Measurements from ENCODE around the gene MLH3.

Gene MLH3

DNA sequence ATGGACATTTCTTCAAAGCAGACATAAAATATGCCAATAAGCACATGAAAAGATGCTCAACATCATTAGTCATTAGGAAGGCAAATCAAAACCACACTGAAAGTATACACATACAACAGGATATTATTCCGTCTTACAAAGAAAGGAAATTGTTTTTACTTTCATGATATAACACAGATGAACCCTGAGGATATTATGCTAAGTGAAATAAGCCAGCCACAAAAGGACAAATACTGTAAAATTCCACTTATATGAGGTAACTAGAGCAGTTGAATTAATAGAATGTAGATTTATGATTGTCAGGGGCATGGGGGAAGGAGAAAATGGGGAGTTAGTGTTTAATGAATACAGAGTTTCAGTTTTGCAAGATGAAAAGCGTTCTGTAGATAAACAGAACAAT, 8.4 kb upstream of the MLH3 start:
- CTCF ChIA-PET, result no interaction called here

DNA sequence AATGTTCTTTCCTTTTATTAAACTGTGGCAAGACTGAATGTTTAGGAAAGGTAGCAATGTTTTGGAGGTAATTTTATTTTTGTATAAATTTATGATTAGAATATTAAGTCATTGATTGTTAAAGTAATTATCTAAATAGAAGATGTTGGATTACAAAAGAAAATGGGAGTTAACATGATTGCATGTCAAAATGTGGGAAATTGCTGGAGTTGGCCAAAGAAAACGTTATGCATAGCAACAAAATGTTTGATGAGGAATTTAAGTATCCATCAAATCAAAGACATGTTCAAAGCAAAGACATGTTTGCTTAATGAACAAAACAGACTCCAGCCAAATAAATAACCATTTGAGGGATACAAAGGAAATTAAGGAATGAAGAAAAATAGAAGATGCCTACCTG, 3.2 kb upstream of the MLH3 start:
- ChIA-PET POLR2A (no interaction called here), CTCF (no interaction called here)
- H3K36me3 ChIP-seq (ENCODE audit: control insufficient read depth in 4 of 4, insufficient read depth in 4 of 4, low read length in 3 of 4), result peaks cover 0 to 2% (median 0%) of the 10 kb centered on the region in 4 experiments
- H3K27ac ChIP-seq (ENCODE audit: insufficient read depth in 1 of 2, low read depth in 1 of 2, low read length in 2 of 2, poor library complexity in 1 of 2, severe bottlenecking in 2 of 2), result no peak overlapping the region
- no CpG with 5 or more reads among the region's 1 CpG for WGBS (ENCODE audit: insufficient coverage)
- peaks cover 4 to 21% (median 11%) of the 10 kb centered on the region in 4 experiments for H3K4me1 ChIP-seq (ENCODE audit: control extremely low read depth in 1 of 4, control insufficient read depth in 4 of 4, insufficient read depth in 4 of 4, low read length in 3 of 4)
- no peak for DNase-seq
- no peaks in the 10 kb centered on the region for H3K27me3 ChIP-seq (replicated peaks in 2 of 5; ENCODE audit: control insufficient read depth in 4 of 5, insufficient read depth in 5 of 5, low read length in 4 of 5)
- no peaks in the 10 kb centered on the region for H3K9me3 ChIP-seq (ENCODE audit: control extremely low read depth in 1 of 5, control insufficient read depth in 4 of 5, insufficient read depth in 2 of 5, low read depth in 1 of 5, low read length in 4 of 5)
- H3K4me3 ChIP-seq (ENCODE audit: control insufficient read depth in 1 of 7, extremely low read depth in 1 of 7, insufficient read depth in 4 of 7, low read depth in 2 of 7, low read length in 6 of 7), result no peak overlapping the region

More for the DNA sequence above, 8.4 kb upstream of the MLH3 start:
- Histone ChIP-seq H3K9me3 (ENCODE audit: control extremely low read depth in 1 of 5, control insufficient read depth in 4 of 5, insufficient read depth in 2 of 5, low read depth in 1 of 5, low read length in 4 of 5) (no peaks in the 10 kb centered on the region), H3K36me3 (ENCODE audit: control insufficient read depth in 4 of 4, insufficient read depth in 4 of 4, low read length in 3 of 4) (peaks cover 0 to 9% (median 1%) of the 10 kb centered on the region in 4 experiments), H3K4me1 (ENCODE audit: control extremely low read depth in 1 of 4, control insufficient read depth in 4 of 4, insufficient read depth in 4 of 4, low read length in 3 of 4) (peaks cover 6 to 15% (median 10%) of the 10 kb centered on the region in 4 experiments), H3K27me3 (replicated peaks in 2 of 5; ENCODE audit: control insufficient read depth in 4 of 5, insufficient read depth in 5 of 5, low read length in 4 of 5) (no peaks in the 10 kb centered on the region), H3K4me3 (ENCODE audit: control insufficient read depth in 1 of 7, extremely low read depth in 1 of 7, insufficient read depth in 4 of 7, low read depth in 2 of 7, low read length in 6 of 7) (no peak overlapping the region), H3K27ac (ENCODE audit: insufficient read depth in 1 of 2, low read depth in 1 of 2, low read length in 2 of 2, poor library complexity in 1 of 2, severe bottlenecking in 2 of 2) (no peak overlapping the region)
- POLR2A ChIA-PET, result no interaction called here
- WGBS (ENCODE audit: insufficient coverage), result no CpG with 5 or more reads among the region's 2 CpGs
- DNase-seq, result no peak

DNA sequence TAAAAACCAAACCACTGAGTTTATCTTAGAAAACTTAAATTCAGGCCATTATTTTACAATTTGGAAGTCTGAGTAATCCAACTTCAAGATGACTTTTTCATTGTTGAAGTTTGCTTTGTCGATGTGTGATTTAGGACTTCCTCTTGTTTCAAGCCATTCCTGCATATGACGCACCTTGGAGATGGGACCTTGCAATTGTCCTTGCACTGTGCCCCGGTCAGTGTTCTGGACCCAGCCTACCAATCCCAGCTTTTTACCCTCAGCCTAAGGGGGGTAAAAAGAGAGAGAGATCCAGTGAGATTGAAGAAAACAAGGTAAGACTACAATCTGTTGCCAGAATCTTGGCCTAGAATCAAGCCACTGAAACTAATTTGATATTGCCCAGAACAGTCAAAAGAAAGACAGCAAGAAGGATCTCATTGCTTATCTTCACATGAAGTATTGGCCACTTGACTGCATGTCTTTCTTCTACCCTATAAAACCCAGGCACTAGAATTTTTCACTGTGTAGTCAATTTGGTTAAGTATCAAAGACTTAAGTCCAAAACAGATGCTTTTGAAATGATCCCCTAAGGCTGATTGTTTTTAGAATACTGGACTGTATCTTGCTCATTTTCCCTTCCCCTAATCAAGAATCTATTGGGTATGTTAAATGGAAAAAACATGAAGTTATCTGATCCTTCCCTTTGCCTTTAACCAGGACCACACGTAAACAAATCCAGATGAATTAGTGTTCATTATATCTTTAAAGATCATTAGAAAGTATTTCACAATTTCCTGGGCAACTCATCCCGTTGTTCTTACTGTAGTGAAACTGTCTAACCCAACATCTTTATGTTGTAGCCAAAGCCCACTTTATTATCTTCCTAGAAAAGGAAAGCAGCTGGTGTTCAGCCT, 2.4 kb upstream of the MLH3 start:
- no peaks in the 10 kb centered on the region for H3K9me3 ChIP-seq (ENCODE audit: control extremely low read depth in 1 of 5, control insufficient read depth in 4 of 5, insufficient read depth in 2 of 5, low read depth in 1 of 5, low read length in 4 of 5)
- H3K27me3 ChIP-seq (replicated peaks in 2 of 5; ENCODE audit: control insufficient read depth in 4 of 5, insufficient read depth in 5 of 5, low read length in 4 of 5), result no peaks in the 10 kb centered on the region
- no peak overlapping the region for H3K4me3 ChIP-seq (ENCODE audit: control insufficient read depth in 1 of 7, extremely low read depth in 1 of 7, insufficient read depth in 4 of 7, low read depth in 2 of 7, low read length in 6 of 7)
- H3K4me1 ChIP-seq (ENCODE audit: control extremely low read depth in 1 of 4, control insufficient read depth in 4 of 4, insufficient read depth in 4 of 4, low read length in 3 of 4), result peaks cover 4 to 21% (median 11%) of the 10 kb centered on the region in 4 experiments
- 68% methylated on average over 3 of the region's 5 CpGs for WGBS (ENCODE audit: insufficient coverage)
- POLR2A ChIA-PET, result no interaction called here
- no peak for DNase-seq
- CTCF ChIA-PET, result no interaction called here
- no peak overlapping the region for H3K27ac ChIP-seq (ENCODE audit: insufficient read depth in 1 of 2, low read depth in 1 of 2, low read length in 2 of 2, poor library complexity in 1 of 2, severe bottlenecking in 2 of 2)
- H3K36me3 ChIP-seq (ENCODE audit: control insufficient read depth in 4 of 4, insufficient read depth in 4 of 4, low read length in 3 of 4), result peaks cover 0 to 5% (median 1%) of the 10 kb centered on the region in 4 experiments

DNA sequence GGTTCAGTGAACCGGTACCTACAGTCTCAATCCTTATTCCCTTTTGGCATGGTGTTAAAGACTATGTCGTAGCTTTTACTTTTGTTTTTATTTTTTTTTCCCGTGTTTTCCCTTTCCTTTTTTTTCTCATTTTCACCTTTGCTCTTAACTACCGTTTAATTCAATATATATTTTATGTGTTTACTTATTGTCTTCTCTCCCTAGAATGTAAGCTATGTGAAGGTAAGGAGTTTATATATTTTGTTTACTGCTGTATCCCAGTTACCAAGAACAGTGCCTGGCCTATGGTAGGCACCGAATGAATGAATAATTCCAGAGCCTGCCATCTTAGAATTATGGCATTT, 261 bp upstream of the MLH3 start:
- Histone ChIP-seq H3K27me3 (replicated peaks in 2 of 5; ENCODE audit: control insufficient read depth in 4 of 5, insufficient read depth in 5 of 5, low read length in 4 of 5) (no peaks in the 10 kb centered on the region), H3K4me3 (ENCODE audit: control insufficient read depth in 1 of 7, extremely low read depth in 1 of 7, insufficient read depth in 4 of 7, low read depth in 2 of 7, low read length in 6 of 7) (peak overlapping the region; percentile 57 to 86 (median 70)), H3K36me3 (ENCODE audit: control insufficient read depth in 4 of 4, insufficient read depth in 4 of 4, low read length in 3 of 4) (peaks cover 0 to 5% (median 2%) of the 10 kb centered on the region in 4 experiments), H3K4me1 (ENCODE audit: control extremely low read depth in 1 of 4, control insufficient read depth in 4 of 4, insufficient read depth in 4 of 4, low read length in 3 of 4) (peaks cover 4 to 21% (median 11%) of the 10 kb centered on the region in 4 experiments), H3K9me3 (ENCODE audit: control extremely low read depth in 1 of 5, control insufficient read depth in 4 of 5, insufficient read depth in 2 of 5, low read depth in 1 of 5, low read length in 4 of 5) (no peaks in the 10 kb centered on the region), H3K27ac (ENCODE audit: insufficient read depth in 1 of 2, low read depth in 1 of 2, low read length in 2 of 2, poor library complexity in 1 of 2, severe bottlenecking in 2 of 2) (peak overlapping the region; percentile 44 to 86)
- 100% methylated on average over 1 of the region's 5 CpGs for WGBS (ENCODE audit: insufficient coverage)
- ChIA-PET POLR2A (no interaction called here), CTCF (interaction anchor here (0.6 to 1.7 kb wide), 5 partner anchors 11 to 117 kb away, joined by 3 to 4 read pairs (median 3); no protein-coding TSS in a partner anchor)
- DNase-seq, result peak in 2 of 3 donors; percentile 30 to 41

DNA sequence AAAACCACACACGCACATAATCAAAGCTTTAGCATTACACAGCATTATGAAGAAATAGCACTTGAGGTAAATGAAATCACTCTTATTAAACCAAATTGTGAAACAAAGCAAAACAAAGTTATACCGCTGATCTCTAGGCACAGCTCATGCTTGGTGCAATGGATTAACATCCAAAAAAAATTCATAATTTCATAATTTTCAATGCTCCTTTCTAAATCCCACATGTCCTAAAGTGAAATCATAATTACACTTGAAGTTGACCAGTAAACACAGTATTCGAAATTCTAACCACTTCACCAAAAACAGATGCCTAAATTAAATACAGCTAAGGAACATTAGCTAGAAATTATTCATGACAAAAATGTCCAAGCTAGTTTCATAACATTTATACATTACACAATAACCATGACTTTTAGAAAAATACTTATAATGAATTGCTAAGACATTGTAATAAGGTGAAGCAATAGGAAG, 1.5 kb downstream of the MLH3 start:
- DNase-seq, result no peak
- WGBS (ENCODE audit: insufficient coverage), result 100% methylated on average over 1 of the region's 3 CpGs
- peaks cover 4 to 26% (median 18%) of the 10 kb centered on the region in 4 experiments for H3K4me1 ChIP-seq (ENCODE audit: control extremely low read depth in 1 of 4, control insufficient read depth in 4 of 4, insufficient read depth in 4 of 4, low read length in 3 of 4)
- H3K27ac ChIP-seq (ENCODE audit: insufficient read depth in 1 of 2, low read depth in 1 of 2, low read length in 2 of 2, poor library complexity in 1 of 2, severe bottlenecking in 2 of 2), result no peak overlapping the region
- H3K9me3 ChIP-seq (ENCODE audit: control extremely low read depth in 1 of 5, control insufficient read depth in 4 of 5, insufficient read depth in 2 of 5, low read depth in 1 of 5, low read length in 4 of 5), result no peaks in the 10 kb centered on the region
- ChIA-PET POLR2A (no interaction called here), CTCF (interaction anchor here (1.4 to 2.3 kb wide), 4 partner anchors 22 to 188 kb away, joined by 4 to 7 read pairs (median 6); no protein-coding TSS in a partner anchor)
- H3K36me3 ChIP-seq (ENCODE audit: control insufficient read depth in 4 of 4, insufficient read depth in 4 of 4, low read length in 3 of 4), result peaks cover 0 to 8% (median 2%) of the 10 kb centered on the region in 4 experiments
- H3K4me3 ChIP-seq (ENCODE audit: control insufficient read depth in 1 of 7, extremely low read depth in 1 of 7, insufficient read depth in 4 of 7, low read depth in 2 of 7, low read length in 6 of 7), result no peak overlapping the region
- H3K27me3 ChIP-seq (replicated peaks in 2 of 5; ENCODE audit: control insufficient read depth in 4 of 5, insufficient read depth in 5 of 5, low read length in 4 of 5), result no peaks in the 10 kb centered on the region

DNA sequence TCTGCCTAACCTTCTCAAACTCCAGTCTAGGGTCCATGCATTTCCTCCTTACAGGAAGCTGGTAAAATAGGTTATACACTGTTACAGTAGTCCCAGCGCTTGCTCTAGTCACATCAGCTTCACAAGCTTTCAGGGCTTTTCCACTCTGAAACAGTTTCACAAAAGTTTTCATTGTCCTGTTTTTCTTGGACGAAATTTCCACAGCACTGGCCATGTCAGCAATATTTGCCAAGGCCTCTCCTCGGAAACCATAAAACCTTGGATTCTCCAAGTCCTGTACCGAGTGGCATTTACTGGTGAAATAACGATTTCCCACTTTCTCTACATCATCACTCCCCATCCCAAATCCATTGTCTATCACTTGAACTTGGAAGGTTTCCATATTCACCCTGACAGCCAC, 2.1 kb downstream of the MLH3 start:
- H3K9me3 ChIP-seq (ENCODE audit: control extremely low read depth in 1 of 5, control insufficient read depth in 4 of 5, insufficient read depth in 2 of 5, low read depth in 1 of 5, low read length in 4 of 5), result no peaks in the 10 kb centered on the region
- peaks cover 5 to 33% (median 20%) of the 10 kb centered on the region in 4 experiments for H3K4me1 ChIP-seq (ENCODE audit: control extremely low read depth in 1 of 4, control insufficient read depth in 4 of 4, insufficient read depth in 4 of 4, low read length in 3 of 4)
- POLR2A ChIA-PET, result no interaction called here
- CTCF ChIA-PET, result interaction anchor here (1.4 to 2.3 kb wide), 6 partner anchors 14 to 188 kb away, joined by 4 to 7 read pairs (median 6); partner anchors contain the start of gene ACYP1
- H3K27ac ChIP-seq (ENCODE audit: insufficient read depth in 1 of 2, low read depth in 1 of 2, low read length in 2 of 2, poor library complexity in 1 of 2, severe bottlenecking in 2 of 2), result no peak overlapping the region
- peaks cover 0 to 8% (median 2%) of the 10 kb centered on the region in 4 experiments for H3K36me3 ChIP-seq (ENCODE audit: control insufficient read depth in 4 of 4, insufficient read depth in 4 of 4, low read length in 3 of 4)
- no peak for DNase-seq
- no peak overlapping the region for H3K4me3 ChIP-seq (ENCODE audit: control insufficient read depth in 1 of 7, extremely low read depth in 1 of 7, insufficient read depth in 4 of 7, low read depth in 2 of 7, low read length in 6 of 7)
- WGBS (ENCODE audit: insufficient coverage), result 98% methylated on average over 5 of the region's 5 CpGs
- no peaks in the 10 kb centered on the region for H3K27me3 ChIP-seq (replicated peaks in 2 of 5; ENCODE audit: control insufficient read depth in 4 of 5, insufficient read depth in 5 of 5, low read length in 4 of 5)

DNA sequence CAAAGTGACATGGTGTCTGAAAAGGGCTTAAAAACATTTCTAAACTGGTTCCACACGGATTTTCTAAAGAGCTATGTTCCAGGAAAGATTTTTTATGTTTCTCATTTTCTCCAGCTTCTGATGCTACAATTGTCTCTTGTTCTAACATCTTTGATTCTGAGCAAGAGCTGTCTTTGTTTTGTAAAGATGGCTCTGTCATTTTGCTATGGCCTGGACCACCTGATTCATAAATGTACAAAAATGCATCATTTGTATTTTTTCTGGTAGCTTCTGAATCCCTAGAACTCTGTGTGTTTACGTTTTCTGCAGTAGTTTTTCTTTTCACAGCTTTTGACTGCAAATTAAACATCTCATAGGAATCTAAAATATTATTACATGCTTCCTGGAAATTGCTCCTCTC, 3.2 kb downstream of the MLH3 start:
- no peak overlapping the region for H3K4me3 ChIP-seq (ENCODE audit: control insufficient read depth in 1 of 7, extremely low read depth in 1 of 7, insufficient read depth in 4 of 7, low read depth in 2 of 7, low read length in 6 of 7)
- H3K4me1 ChIP-seq (ENCODE audit: control extremely low read depth in 1 of 4, control insufficient read depth in 4 of 4, insufficient read depth in 4 of 4, low read length in 3 of 4), result peaks cover 6 to 40% (median 17%) of the 10 kb centered on the region in 4 experiments
- peaks cover 0 to 10% (median 2%) of the 10 kb centered on the region in 4 experiments for H3K36me3 ChIP-seq (ENCODE audit: control insufficient read depth in 4 of 4, insufficient read depth in 4 of 4, low read length in 3 of 4)
- H3K27me3 ChIP-seq (replicated peaks in 2 of 5; ENCODE audit: control insufficient read depth in 4 of 5, insufficient read depth in 5 of 5, low read length in 4 of 5), result no peaks in the 10 kb centered on the region
- H3K9me3 ChIP-seq (ENCODE audit: control extremely low read depth in 1 of 5, control insufficient read depth in 4 of 5, insufficient read depth in 2 of 5, low read depth in 1 of 5, low read length in 4 of 5), result no peaks in the 10 kb centered on the region
- no peak for DNase-seq
- no peak overlapping the region for H3K27ac ChIP-seq (ENCODE audit: insufficient read depth in 1 of 2, low read depth in 1 of 2, low read length in 2 of 2, poor library complexity in 1 of 2, severe bottlenecking in 2 of 2)
- POLR2A ChIA-PET, result no interaction called here
- CTCF ChIA-PET, result interaction anchor here (1.5 to 2.3 kb wide), 5 partner anchors 15 to 187 kb away, joined by 4 to 7 read pairs (median 6); partner anchors contain the start of gene ACYP1
- WGBS (ENCODE audit: insufficient coverage), result 100% methylated on average over 2 of the region's 2 CpGs

Data from common myeloid progenitor, CD34-positive (primary cell).